Measurements from ENCODE around the gene FAS.

Gene FAS

GRCh38 chr10:88958721-88959120 lies 31.9 kb upstream of the FAS start:
- TF ChIP-seq CTCF (conservative IDR thresholded peaks at IDR 0.05; ENCODE audit: low read depth, low read length): no peak
- no peak for DNase-seq (ENCODE audit: low read depth)
- no peak overlapping the region for H3K4me3 ChIP-seq (ENCODE audit: low read depth, low read length)

GRCh38 chr10:88960802-88961201 lies 29.8 kb upstream of the FAS start:
- DNase-seq (ENCODE audit: low read depth): no peak
- H3K4me3 ChIP-seq (ENCODE audit: low read depth, low read length): no peak overlapping the region
- TF ChIP-seq CTCF (conservative IDR thresholded peaks at IDR 0.05; ENCODE audit: low read depth, low read length): no peak

GRCh38 chr10:88961266-88961665 lies 29.3 kb upstream of the FAS start:
- no peak for DNase-seq (ENCODE audit: low read depth)
- no peak for TF ChIP-seq CTCF (conservative IDR thresholded peaks at IDR 0.05; ENCODE audit: low read depth, low read length)
- no peak overlapping the region for H3K4me3 ChIP-seq (ENCODE audit: low read depth, low read length)

- no peak for TF ChIP-seq CTCF (conservative IDR thresholded peaks at IDR 0.05; ENCODE audit: low read depth, low read length)
- no peak overlapping the region for H3K4me3 ChIP-seq (ENCODE audit: low read depth, low read length)
- DNase-seq (ENCODE audit: low read depth): no peak
Observed at GRCh38 chr10:88962336-88962735, 28.3 kb upstream of the FAS start.

GRCh38 chr10:88963318-88963717 lies 27.3 kb upstream of the FAS start:
- no peak overlapping the region for H3K4me3 ChIP-seq (ENCODE audit: low read depth, low read length)
- DNase-seq (ENCODE audit: low read depth): no peak

GRCh38 chr10:88964360-88964759 lies 26.2 kb upstream of the FAS start:
- DNase-seq (ENCODE audit: low read depth): no peak
- H3K4me3 ChIP-seq (ENCODE audit: low read depth, low read length): no peak overlapping the region
- no peak for TF ChIP-seq CTCF (conservative IDR thresholded peaks at IDR 0.05; ENCODE audit: low read depth, low read length)

More at GRCh38 chr10:88963318-88963717, 27.3 kb upstream of the FAS start:
- no peak for TF ChIP-seq CTCF (conservative IDR thresholded peaks at IDR 0.05; ENCODE audit: low read depth, low read length)

GRCh38 chr10:88964869-88965415 lies 25.7 kb upstream of the FAS start:
- TF ChIP-seq CTCF (conservative IDR thresholded peaks at IDR 0.05; ENCODE audit: low read depth, low read length): no peak

More at GRCh38 chr10:88964869-88965415, 25.7 kb upstream of the FAS start:
- H3K4me3 ChIP-seq (ENCODE audit: low read depth, low read length): no peak overlapping the region
- peak; percentile 48 for DNase-seq (ENCODE audit: low read depth)
